A673 (cell line): Measurements from ENCODE around the gene SPRYD7.

Experiments
- EZH2 ChIP-seq: fragments of 200-600 bp; sonication (generic); IDR thresholded peaks from 2 replicates; pipeline ENCODE4 v1.6.1; 2017; ENCODE audit warnings: borderline replicate concordance, low read depth, mild to moderate bottlenecking, mixed read lengths, antibody characterized with exemption, low read length; ENCODE audit not compliant: poor library complexity, severe bottlenecking
- TF ChIP-seq, protein P1 (sequence below): fragments of 300-800, 200-600 bp; sonication (generic); conservative IDR thresholded peaks from 2 replicates; pipeline ENCODE4 v1.5.1; 2017; ENCODE audit warnings: low read depth, mild to moderate bottlenecking, antibody characterized with exemption, low read length, moderate library complexity, mixed read lengths

DNA sequence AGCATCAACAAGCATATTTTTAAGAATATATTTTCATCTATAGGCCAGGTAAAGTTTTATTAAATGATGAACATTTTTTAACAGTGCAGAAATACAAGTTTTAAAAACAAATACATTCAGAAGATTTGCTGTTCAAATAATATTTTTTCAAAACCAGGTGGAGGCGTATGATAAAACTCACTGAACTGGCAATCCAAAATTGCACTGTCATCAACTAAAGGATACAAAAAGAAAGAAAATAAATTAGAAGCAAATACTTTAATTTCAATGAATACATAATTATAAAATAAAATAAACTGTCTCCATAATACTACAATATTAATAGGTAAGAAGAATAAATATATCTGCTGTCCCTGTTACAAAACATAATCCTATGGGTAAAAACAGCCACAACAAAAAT, 21.2 kb downstream of the SPRYD7 start:
- TF ChIP-seq EZH2: no peak
- TF ChIP-seq, protein P1, sequence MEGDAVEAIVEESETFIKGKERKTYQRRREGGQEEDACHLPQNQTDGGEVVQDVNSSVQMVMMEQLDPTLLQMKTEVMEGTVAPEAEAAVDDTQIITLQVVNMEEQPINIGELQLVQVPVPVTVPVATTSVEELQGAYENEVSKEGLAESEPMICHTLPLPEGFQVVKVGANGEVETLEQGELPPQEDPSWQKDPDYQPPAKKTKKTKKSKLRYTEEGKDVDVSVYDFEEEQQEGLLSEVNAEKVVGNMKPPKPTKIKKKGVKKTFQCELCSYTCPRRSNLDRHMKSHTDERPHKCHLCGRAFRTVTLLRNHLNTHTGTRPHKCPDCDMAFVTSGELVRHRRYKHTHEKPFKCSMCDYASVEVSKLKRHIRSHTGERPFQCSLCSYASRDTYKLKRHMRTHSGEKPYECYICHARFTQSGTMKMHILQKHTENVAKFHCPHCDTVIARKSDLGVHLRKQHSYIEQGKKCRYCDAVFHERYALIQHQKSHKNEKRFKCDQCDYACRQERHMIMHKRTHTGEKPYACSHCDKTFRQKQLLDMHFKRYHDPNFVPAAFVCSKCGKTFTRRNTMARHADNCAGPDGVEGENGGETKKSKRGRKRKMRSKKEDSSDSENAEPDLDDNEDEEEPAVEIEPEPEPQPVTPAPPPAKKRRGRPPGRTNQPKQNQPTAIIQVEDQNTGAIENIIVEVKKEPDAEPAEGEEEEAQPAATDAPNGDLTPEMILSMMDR: no peak
